Loucy (cell line): ENCODE data around the gene NPC1.

ENCODE experiments used
- CTCF ChIP-seq: fragments of 200-600 bp; sonication (generic); conservative IDR thresholded peaks from 2 replicates; pipeline ENCODE4 v1.5.1; 2014; ENCODE audit warnings: mild to moderate bottlenecking, antibody characterized with exemption, low read length
- EZH2phosphoT487 ChIP-seq: fragments of 200-600 bp; IDR thresholded peaks from 2 replicates; pipeline ENCODE4 v1.6.1; 2018; ENCODE audit warnings: antibody characterized with exemption, mild to moderate bottlenecking, moderate library complexity, borderline replicate concordance

- TF ChIP-seq CTCF (no peak), EZH2phosphoT487 (no peak)
Observed at GRCh38 chr18:23636071-23636399, 49.7 kb upstream of the NPC1 start.
